IPS-18c (cell line): ENCODE data around the gene MYH14.

Experiments
- H3K4me3 ChIP-seq: 2 replicates; pipeline ENCODE4 v1.7.0; 2013; ENCODE audit warnings: low read depth, mild to moderate bottlenecking, low read length, moderate library complexity; ENCODE audit not compliant: insufficient read depth
- H3K9me3 ChIP-seq: one replicate; pipeline ENCODE4 v1.6.1; 2013; ENCODE audit warnings: mild to moderate bottlenecking, low read length, moderate library complexity; ENCODE audit not compliant: control insufficient read depth, insufficient read depth

Gene MYH14

DNA sequence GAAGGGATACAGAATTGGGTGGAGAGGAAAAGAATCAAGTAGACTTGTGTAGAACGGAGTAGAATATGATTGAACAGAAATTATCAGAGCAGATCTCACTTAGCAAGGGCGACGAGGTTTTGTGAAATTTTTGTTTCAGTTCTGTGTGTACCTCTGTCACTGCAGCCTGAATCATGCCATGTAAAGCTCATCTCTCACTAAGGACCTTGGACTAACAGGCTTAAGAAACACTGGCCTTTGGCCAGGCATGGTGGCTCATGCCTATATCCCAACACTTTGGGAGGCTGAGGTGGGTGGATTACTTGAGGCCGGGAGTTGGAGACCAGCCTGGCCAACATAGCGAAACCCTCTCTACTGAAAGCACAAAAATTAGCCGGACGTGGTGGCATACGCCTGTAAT lies 62.6 kb downstream of the MYH14 start:
- no peak overlapping the region for H3K4me3 ChIP-seq
- H3K9me3 ChIP-seq = no peaks in the 10 kb centered on the region

DNA sequence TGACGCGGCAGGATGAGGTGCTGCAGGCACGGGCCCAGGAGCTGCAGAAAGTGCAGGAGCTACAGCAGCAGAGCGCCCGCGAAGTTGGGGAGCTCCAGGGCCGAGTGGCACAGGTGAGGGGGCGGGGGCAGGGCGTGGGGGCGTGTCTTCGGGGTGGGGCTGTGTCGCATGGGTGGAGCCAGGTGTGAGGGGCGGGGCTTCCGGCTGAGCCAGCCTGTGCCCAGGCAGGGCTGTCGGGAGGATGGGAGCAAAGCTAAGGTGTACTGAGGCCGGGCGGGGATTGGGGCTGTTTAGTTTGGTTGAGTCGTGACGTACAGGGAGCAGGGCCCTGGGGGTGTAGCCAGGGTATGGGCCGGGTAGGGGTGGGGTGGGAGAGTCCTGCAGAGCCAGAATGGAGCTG lies 63.5 kb downstream of the MYH14 start:
- Histone ChIP-seq H3K4me3 (no peak overlapping the region), H3K9me3 (no peaks in the 10 kb centered on the region)

DNA sequence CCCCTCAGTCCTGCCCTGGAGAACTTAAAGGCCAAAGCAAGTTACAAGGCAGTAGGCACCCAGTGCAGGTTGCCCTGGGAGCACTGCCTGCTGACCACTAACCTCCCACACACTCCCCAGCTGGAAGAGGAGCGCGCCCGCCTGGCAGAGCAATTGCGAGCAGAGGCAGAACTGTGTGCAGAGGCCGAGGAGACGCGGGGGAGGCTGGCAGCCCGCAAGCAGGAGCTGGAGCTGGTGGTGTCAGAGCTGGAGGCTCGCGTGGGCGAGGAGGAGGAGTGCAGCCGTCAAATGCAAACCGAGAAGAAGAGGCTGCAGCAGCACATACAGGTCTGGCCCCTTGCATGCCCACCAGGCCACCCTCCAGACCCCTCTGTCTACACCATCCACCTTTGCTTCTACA lies 64.6 kb downstream of the MYH14 start:
- Histone ChIP-seq H3K4me3 (no peak overlapping the region), H3K9me3 (no peaks in the 10 kb centered on the region)

DNA sequence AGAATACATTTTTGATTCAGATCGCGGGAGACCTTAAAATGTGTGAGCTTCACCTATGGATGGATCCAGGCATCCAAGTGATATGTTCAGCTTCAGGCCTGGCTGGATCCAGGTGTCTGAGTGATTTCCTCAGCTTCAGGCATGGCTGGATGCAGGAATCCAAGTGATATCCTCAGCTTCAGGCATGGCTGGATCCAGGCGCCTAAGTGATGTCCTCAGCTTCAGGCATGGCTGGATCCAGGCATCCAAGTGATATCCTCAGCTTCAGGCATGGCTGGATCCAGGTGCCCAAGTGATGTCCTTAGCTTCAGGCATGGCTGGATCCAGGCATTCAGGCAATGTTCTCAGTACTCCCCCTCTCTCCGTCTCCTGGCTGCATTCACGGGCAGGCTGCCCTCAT lies 65.1 kb downstream of the MYH14 start:
- Histone ChIP-seq H3K9me3 (no peaks in the 10 kb centered on the region), H3K4me3 (no peak overlapping the region)

DNA sequence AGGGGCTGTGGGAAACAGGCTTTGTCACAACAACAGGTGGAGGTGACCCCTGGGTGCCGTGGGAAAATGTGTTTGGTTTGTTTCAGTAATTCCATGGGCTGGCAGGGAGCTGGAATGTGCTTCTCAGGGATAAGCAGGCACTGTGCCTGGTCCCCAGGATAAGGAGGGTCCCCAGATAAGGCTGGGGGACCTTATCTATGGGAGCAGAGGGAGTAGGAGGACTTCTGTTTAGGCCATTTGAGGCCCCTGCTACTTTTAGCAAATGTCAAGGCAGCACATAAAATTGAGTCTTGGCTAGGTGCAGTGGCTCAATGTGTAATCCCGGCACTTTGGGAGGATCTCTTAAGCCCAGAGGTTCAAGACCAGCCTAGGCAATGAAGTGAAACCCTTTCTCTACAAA lies 66.2 kb downstream of the MYH14 start:
- no peak overlapping the region for H3K4me3 ChIP-seq
- no peaks in the 10 kb centered on the region for H3K9me3 ChIP-seq

DNA sequence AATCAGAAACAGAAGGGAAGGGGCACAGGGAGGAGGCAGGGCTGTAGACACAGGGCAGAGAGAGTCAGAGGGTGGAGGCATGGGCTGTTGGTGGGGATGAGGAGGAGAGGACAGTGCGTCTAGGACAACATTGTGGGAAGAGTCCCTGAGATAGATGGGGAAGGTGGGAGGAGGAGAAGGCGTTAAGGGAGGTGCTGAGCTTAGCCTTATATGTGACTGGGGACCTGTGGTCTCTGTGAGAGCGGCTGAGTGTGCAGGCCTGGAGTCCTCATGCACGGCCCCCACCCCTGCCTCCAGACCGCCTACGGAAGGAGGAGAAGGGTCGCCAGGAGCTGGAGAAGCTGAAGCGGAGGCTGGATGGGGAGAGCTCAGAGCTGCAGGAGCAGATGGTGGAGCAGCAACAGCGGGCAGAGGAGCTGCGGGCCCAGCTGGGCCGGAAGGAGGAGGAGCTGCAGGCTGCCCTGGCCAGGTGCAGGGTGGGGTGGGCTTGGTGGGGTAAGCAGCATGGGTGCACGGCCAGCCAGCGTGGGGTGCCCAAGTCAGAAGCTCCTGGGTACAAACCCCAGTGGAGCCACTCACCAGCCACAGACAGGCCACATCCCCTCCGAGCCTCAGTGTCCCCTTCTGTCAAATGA lies 69.0 kb downstream of the MYH14 start:
- no peaks in the 10 kb centered on the region for H3K9me3 ChIP-seq
- no peak overlapping the region for H3K4me3 ChIP-seq

DNA sequence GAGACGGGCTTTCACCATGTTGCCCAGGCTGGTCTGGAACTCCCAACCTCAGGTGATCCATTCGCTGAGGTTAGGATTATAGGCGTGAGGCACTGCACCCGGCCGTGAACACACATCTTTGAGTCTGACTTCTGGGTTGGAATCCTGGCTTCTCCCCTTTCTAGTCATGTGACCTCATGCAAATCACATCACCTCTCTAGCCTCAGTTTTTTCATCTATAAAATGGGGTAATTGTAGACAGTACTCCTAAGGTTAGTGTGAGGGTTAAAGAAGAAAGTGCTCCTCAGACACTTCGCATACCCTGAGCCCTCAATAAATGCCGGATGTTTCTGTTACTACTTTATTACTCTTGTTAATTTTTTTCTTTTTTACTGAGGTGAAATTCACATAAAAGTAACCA lies 70.4 kb downstream of the MYH14 start:
- H3K9me3 ChIP-seq = no peaks in the 10 kb centered on the region
- no peak overlapping the region for H3K4me3 ChIP-seq

DNA sequence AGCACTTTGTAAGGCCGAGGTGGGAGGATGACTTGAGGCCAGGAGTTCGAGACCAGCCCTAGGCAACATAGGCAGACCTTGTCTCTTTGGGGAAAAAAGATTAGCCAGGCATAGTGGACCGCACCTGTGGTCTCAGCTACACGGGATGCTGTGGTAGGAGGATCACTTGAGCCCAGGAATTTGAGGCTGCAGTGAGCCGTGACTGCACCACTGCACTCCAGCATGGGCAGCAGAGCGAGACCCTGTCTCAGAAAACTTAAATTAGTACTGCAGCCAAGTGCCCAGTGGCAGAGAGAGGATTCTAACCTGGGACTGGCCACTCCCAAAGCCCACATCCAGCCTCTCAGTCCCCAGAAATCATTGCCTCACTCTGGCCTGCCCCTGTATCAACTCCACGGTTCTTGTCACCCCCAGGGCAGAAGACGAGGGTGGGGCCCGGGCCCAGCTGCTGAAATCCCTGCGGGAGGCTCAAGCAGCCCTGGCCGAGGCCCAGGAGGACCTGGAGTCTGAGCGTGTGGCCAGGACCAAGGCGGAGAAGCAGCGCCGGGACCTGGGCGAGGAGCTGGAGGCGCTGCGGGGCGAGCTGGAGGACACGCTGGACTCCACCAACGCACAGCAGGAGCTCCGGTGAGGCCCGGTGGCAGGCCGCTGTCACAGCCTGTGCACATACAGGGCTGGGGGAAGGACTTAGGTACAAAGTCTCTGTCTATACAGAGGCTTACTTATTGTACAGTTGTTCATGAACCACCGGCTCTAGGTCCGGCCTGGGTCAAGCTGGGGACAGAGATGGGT lies 72.4 kb downstream of the MYH14 start:
- H3K4me3 ChIP-seq = no peak overlapping the region
- H3K9me3 ChIP-seq = no peaks in the 10 kb centered on the region

DNA sequence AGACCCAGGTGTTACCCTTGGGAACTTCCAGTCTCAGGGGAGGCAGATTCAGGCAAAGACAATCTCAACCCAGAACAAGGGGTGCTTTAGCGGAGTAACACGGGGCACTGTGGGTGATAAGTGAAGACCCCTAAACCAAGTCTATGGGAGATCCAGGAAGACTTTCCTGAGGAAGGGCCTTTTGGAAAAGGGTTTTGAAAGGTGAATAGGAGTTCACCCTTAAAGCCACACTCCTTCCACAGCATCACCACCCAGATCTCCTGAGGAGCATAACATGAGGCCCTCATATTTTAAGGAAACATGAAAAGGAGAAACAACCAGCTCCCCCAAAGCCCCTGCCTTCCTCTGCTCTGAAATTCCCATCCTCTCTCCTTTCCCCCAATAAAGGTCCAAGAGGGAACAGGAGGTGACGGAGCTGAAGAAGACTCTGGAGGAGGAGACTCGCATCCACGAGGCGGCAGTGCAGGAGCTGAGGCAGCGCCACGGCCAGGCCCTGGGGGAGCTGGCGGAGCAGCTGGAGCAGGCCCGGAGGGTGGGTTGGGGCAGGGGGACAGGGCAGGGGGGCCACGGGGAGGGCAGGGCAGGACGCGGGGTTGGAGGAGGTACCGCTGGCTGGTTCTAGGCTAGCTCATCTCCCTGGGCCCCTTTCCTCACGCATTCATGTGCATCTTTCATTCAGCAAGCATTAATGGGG lies 73.1 kb downstream of the MYH14 start:
- no peaks in the 10 kb centered on the region for H3K9me3 ChIP-seq
- no peak overlapping the region for H3K4me3 ChIP-seq

DNA sequence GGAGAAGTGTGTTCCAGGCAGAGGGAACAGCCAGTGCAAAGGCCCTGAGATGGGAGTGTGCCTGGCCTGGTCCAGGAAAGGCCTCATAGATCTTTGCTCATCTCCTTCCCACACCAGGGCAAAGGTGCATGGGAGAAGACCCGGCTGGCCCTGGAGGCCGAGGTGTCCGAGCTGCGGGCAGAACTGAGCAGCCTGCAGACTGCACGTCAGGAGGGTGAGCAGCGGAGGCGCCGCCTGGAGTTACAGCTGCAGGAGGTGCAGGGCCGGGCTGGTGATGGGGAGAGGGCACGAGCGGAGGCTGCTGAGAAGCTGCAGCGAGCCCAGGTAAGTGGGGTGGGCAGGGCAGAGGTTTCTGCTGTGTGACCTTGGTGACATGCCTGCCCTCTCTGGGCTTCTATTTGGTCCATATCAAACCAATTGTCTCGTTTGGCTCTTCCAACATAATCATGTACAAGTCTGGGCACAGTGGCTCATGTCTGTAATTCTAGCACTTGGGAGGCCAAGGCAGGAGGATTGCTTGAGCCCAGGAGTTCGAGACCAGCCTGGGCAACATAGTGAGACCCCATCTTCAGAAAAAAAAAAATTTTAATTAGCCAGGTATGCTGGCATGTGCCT lies 74.7 kb downstream of the MYH14 start:
- peaks cover under 1% of the 10 kb centered on the region for H3K9me3 ChIP-seq
- H3K4me3 ChIP-seq = no peak overlapping the region

DNA sequence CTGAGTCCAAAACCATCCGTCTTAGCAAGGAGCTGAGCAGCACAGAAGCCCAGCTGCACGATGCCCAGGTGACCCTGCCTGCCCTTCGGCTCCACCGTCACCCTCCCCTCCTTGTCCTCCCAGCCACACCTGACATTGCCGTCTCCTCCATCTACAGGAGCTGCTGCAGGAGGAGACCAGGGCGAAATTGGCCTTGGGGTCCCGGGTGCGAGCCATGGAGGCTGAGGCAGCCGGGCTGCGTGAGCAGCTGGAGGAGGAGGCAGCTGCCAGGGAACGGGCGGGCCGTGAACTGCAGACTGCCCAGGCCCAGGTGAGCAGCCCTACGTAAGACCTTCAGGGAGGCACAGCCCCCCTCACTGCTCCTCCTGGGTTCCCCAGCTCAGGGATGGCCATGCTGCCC lies 76.7 kb downstream of the MYH14 start:
- no peak overlapping the region for H3K4me3 ChIP-seq
- peaks cover 2% of the 10 kb centered on the region for H3K9me3 ChIP-seq

DNA sequence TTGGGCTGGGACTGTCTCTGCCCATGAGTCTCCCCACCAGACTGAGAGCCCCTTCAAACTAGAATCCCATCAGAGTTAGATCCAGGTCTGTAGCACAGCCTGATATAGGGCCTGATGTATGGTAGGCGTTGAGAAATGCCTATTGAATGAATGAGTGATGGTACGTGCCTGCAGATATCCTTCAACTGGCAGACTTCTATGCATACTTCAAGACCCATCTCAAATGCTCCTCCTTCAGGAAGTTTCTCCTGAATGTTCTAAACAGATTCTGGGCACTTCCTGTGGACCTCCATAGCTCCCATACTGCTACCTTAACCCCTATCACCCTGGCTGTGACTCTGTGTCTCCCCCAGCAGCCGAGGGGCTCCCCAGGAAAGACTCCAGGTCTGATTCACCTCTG lies 77.6 kb downstream of the MYH14 start:
- no peak overlapping the region for H3K4me3 ChIP-seq
- H3K9me3 ChIP-seq = peaks cover 2% of the 10 kb centered on the region

DNA sequence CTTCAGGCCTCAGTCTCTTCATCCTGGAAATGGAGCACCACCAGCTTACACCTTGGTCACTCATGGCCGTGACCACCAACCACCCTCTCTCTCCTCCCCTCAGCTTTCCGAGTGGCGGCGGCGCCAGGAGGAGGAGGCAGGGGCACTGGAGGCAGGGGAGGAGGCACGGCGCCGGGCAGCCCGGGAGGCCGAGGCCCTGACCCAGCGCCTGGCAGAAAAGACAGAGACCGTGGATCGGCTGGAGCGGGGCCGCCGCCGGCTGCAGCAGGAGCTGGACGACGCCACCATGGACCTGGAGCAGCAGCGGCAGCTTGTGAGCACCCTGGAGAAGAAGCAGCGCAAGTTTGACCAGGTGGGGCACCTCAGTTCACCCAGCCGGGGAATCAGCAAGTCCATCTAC lies 78.1 kb downstream of the MYH14 start:
- H3K9me3 ChIP-seq = peaks cover 5% of the 10 kb centered on the region
- no peak overlapping the region; the same call in 1 of the 2 replicates for H3K4me3 ChIP-seq

DNA sequence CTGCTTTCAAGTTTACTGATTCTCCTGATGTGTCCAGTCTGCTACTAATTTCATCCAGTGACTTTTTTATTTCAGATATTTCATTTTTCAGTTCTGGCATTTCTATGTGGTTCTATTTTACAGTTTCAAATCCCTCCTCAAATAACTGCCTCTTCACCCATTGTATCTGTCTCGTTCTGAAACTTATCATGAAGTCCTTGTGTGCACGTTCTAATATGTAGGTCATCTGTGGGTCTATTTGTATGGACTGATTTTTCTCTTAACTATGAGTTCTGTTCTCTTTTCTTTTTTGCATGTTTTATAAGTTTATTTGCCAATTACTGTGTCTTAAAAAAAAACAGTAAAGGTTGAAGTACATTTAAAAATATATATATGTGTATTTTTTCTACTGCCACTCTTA lies 82.4 kb downstream of the MYH14 start:
- Histone ChIP-seq H3K9me3 (peaks cover 5% of the 10 kb centered on the region), H3K4me3 (no peak overlapping the region)

DNA sequence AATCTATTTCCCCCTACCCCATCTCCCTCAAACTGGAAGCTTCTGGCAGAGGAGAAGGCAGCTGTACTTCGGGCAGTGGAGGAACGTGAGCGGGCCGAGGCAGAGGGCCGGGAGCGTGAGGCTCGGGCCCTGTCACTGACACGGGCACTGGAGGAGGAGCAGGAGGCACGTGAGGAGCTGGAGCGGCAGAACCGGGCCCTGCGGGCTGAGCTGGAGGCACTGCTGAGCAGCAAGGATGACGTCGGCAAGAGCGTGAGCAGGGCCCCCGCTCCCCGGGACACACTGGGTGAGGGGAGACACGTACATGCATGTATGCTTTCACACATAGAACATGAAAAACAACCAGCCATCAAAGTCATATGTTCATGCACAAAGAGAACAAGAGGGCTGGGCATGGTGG lies 83.0 kb downstream of the MYH14 start:
- H3K4me3 ChIP-seq = no peak overlapping the region
- peaks cover 5% of the 10 kb centered on the region for H3K9me3 ChIP-seq

DNA sequence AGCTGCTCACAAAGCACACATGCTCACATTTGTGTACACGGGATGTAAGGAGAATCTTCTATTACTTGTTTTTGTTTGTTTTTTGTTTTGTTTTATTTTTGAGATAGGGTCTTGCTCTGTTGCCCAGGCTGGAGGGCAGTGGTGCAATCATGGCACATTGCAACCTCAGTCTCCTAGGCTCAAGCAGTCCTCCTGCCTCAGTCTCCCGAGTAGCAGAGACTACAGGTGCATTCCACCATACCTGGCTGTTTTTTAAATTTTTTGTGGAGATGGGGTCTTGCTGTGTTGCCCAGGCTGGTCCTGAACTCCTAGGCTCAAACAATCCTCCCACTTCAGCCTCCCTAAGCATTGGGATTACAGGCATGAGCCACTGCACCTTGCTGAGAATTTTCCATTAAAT lies 83.9 kb downstream of the MYH14 start:
- Histone ChIP-seq H3K9me3 (peaks cover 5% of the 10 kb centered on the region), H3K4me3 (no peak overlapping the region)

DNA sequence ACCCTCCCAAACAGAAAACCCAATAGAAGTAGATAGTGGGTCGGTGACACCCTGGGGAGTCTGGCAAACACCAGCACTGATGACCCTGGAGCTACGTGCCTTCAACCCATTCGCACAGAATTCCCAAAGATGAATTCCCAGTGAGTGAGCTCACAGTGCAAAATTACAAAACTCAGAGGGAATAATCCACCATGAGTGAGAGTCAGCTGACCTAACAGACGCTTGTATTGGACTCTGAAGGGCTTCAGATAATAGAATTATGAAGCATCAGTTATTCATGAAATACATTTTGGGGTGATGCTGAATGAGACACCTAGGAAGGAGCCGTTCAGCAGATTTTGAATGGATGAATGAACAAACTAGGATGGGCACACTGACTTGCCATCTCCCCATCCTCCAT lies 85.5 kb downstream of the MYH14 start:
- no peak overlapping the region for H3K4me3 ChIP-seq
- H3K9me3 ChIP-seq = peaks cover 3% of the 10 kb centered on the region

DNA sequence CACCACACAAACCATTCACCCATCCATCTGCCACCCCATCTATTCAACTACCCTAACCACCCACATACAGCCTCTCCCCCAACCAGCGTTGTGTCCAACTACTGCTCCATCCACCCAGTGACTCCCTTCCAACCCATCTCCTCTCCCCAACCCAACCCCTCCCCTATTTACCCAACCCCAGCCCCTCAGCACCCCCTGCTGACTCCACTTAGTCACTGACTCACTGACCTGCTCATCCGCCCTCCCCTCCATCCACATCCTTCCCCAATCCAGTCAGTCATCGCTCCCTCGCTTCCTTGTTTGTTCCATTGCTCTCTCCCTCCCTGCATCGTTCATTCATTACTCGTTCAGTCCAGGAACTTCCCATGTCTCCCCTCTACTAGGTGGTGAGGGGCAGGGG lies 86.6 kb downstream of the MYH14 start:
- Histone ChIP-seq H3K4me3 (no peak overlapping the region), H3K9me3 (peaks cover 3% of the 10 kb centered on the region)
